HG02870 (cell line): ENCODE results near the gene NPHS2.
A peak's percentile ranks its signal among the peaks of the same experiment; 100 is the strongest.

Source experiments
- ATAC-seq: cut with Tn5 transposase; IDR thresholded peaks from one replicate; pipeline ENCODE4 v1.9.1; 2021; ENCODE audit warnings: mild to moderate bottlenecking, moderate library complexity; ENCODE audit not compliant: unreplicated experiment

Gene NPHS2

GRCh38 chr1:179575497-179576314, at the start of gene NPHS2:
NPHS2 (minus strand) TSS chr1:179575948; CDS start chr1:179575864, 84 bp downstream.
- ATAC-seq: no peak

- no peak for ATAC-seq
These were observed 36.6 kb upstream of the NPHS2 start for GRCh38 chr1:179612361-179612760.

- ATAC-seq: no peak
These were observed 25.3 kb upstream of the NPHS2 start for GRCh38 chr1:179601093-179601492.

GRCh38 chr1:179599623-179600249, 24.0 kb upstream of the NPHS2 start:
- no peak for ATAC-seq

- no peak for ATAC-seq
These were observed 22.9 kb upstream of the NPHS2 start for GRCh38 chr1:179598631-179599030.

- ATAC-seq: no peak
These were observed 16.1 kb upstream of the NPHS2 start, which contains the start of gene TDRD5 for GRCh38 chr1:179591592-179592580. TDRD5 (plus strand) TSS chr1:179591832; CDS start chr1:179592616, 784 bp downstream.

GRCh38 chr1:179591253-179591591, 15.5 kb upstream of the NPHS2 start:
- ATAC-seq: no peak

GRCh38 chr1:179590671-179591070, 14.9 kb upstream of the NPHS2 start:
- no peak for ATAC-seq

GRCh38 chr1:179589509-179589908, 13.8 kb upstream of the NPHS2 start:
- ATAC-seq: no peak

- no peak for ATAC-seq
These were observed 12.8 kb upstream of the NPHS2 start for GRCh38 chr1:179588425-179589024.

GRCh38 chr1:179587336-179587735, 11.6 kb upstream of the NPHS2 start:
- ATAC-seq: no peak

GRCh38 chr1:179586107-179586823, 10.5 kb upstream of the NPHS2 start:
- no peak for ATAC-seq

GRCh38 chr1:179583771-179584320, 8.1 kb upstream of the NPHS2 start:
- ATAC-seq: no peak

- ATAC-seq: no peak
These were observed 761 bp upstream of the NPHS2 start for GRCh38 chr1:179576509-179576908.

GRCh38 chr1:179558078-179558477, 17.7 kb downstream of the NPHS2 start:
- ATAC-seq: no peak

GRCh38 chr1:179554427-179554826, 21.3 kb downstream of the NPHS2 start:
- no peak for ATAC-seq

GRCh38 chr1:179550746-179551682, 24.7 kb downstream of the NPHS2 start:
- ATAC-seq: peak; percentile 56

GRCh38 chr1:179549368-179549700, 26.4 kb downstream of the NPHS2 start:
- ATAC-seq: no peak
